Measurements from ENCODE around the gene CERK. TPM values are rescaled to one million over a fixed set of nuclear protein-coding genes. Genes with fewer than 3 reads are reported as not detected.
"Not testable (repeated sequence)": the region's sequence is repeated elsewhere in the genome, so short reads cannot be mapped to it uniquely, and the experiment has no call there.

CERK gene
- polyA plus RNA-seq, 1 donor = 50.4 TPM

- no peak for DNase-seq
Observed at GRCh38 chr22:46646531-46647215, 91.4 kb downstream of the CERK start.

- DNase-seq = not testable (repeated sequence)
Observed at GRCh38 chr22:46642840-46643480, 95.1 kb downstream of the CERK start.

- DNase-seq = no peak
Observed at GRCh38 chr22:46641811-46642266, 96.2 kb downstream of the CERK start.

GRCh38 chr22:46640293-46641055 lies 97.6 kb downstream of the CERK start:
- DNase-seq = no peak

GRCh38 chr22:46639843-46640242 lies 98.2 kb downstream of the CERK start:
- no peak for DNase-seq

GRCh38 chr22:46638601-46639431 lies 99.2 kb downstream of the CERK start:
- no peak for DNase-seq

- no peak for DNase-seq
Observed at GRCh38 chr22:46637711-46638600, 100.1 kb downstream of the CERK start.

- no peak for DNase-seq
Observed at GRCh38 chr22:46636221-46637002, 101.6 kb downstream of the CERK start.

- no peak for DNase-seq
Observed at GRCh38 chr22:46635756-46636155, 102.3 kb downstream of the CERK start.

- not testable (repeated sequence) for DNase-seq
Observed at GRCh38 chr22:46634973-46635685, 102.9 kb downstream of the CERK start.

Other genes starting within 250 kb of the CERK start
- gene CELSR1, start 200.6 kb downstream of the CERK start, polyA plus RNA-seq (ENCODE audit: insufficient read length) = 26.1 TPM
- gene GRAMD4, start 117.9 kb downstream of the CERK start, polyA plus RNA-seq (ENCODE audit: insufficient read length) = 17.0 TPM
- gene TBC1D22A, start 24.4 kb upstream of the CERK start, polyA plus RNA-seq (ENCODE audit: insufficient read length) = 15.0 TPM

Measured in left kidney (tissue), 2 donors.